MM.1S (cell line): Measurements from ENCODE around the gene MYO1B.

ENCODE experiments used
- DNase-seq: peaks from one replicate; pipeline ENCODE4 v3.0.0-alpha.2; 2015
- H2AFZ ChIP-seq: fragments of 300-600 bp; sonication (generic); 2 replicates; pipeline ENCODE4 v1.6.0; 2016; ENCODE audit warnings: antibody characterized with exemption, low read length
- H3F3A ChIP-seq: fragments of 300-600 bp; sonication (generic); 2 replicates; pipeline ENCODE4 v1.6.1; 2016; ENCODE audit warnings: mild to moderate bottlenecking, antibody characterized with exemption, low read length, moderate library complexity, mixed read lengths; ENCODE audit not compliant: insufficient read depth
- H3K27ac ChIP-seq: fragments of 300-600 bp; sonication (generic); 2 replicates; pipeline ENCODE4 v1.5.1; 2016; ENCODE audit warnings: mild to moderate bottlenecking, low read length
- H3K27me3 ChIP-seq: fragments of 300-600 bp; sonication (generic); replicated peaks from 2 replicates; pipeline ENCODE4 v1.6.0; 2016; ENCODE audit warnings: low read length; ENCODE audit not compliant: insufficient read depth
- H3K36me3 ChIP-seq: fragments of 300-600 bp; sonication (generic); replicated peaks from 2 replicates; pipeline ENCODE4 v1.6.1; 2016; ENCODE audit warnings: mild to moderate bottlenecking, low read length, mixed read lengths; ENCODE audit not compliant: insufficient read depth
- H3K4me1 ChIP-seq: fragments of 300-600 bp; sonication (generic); 2 replicates; pipeline ENCODE4 v1.6.1; 2016; ENCODE audit warnings: low read length, mixed read lengths
- H3K4me2 ChIP-seq: fragments of 300-600 bp; sonication (generic); 2 replicates; pipeline ENCODE4 v1.6.0; 2016; ENCODE audit warnings: low read depth, low read length
- H3K4me3 ChIP-seq: fragments of 300-600 bp; sonication (generic); 2 replicates; pipeline ENCODE4 v1.5.1; 2016; ENCODE audit warnings: low read length, mixed read lengths
- H3K79me2 ChIP-seq: fragments of 300-600 bp; sonication (generic); 2 replicates; pipeline ENCODE4 v1.6.1; 2016; ENCODE audit warnings: mixed run types, low read length, mixed read lengths
- H3K9ac ChIP-seq: fragments of 300-600 bp; sonication (generic); 2 replicates; pipeline ENCODE4 v1.6.1; 2016; ENCODE audit warnings: low read length, mixed read lengths
- H3K9me2 ChIP-seq: fragments of 300-600 bp; sonication (generic); replicated peaks from 2 replicates; pipeline ENCODE4 v1.6.1; 2016; ENCODE audit warnings: mild to moderate bottlenecking, low read length, mixed read lengths; ENCODE audit not compliant: insufficient read depth
- H3K9me3 ChIP-seq: fragments of 300-600 bp; sonication (generic); replicated peaks from 2 replicates; pipeline ENCODE4 v1.6.1; 2016; ENCODE audit warnings: mild to moderate bottlenecking, low read length, mixed read lengths; ENCODE audit not compliant: insufficient read depth
- H4K20me1 ChIP-seq: fragments of 300-600 bp; sonication (generic); 2 replicates; pipeline ENCODE4 v1.6.1; 2016; ENCODE audit warnings: mild to moderate bottlenecking, low read length, moderate library complexity, mixed read lengths; ENCODE audit not compliant: insufficient read depth
- CTCF ChIP-seq: fragments of 300-600 bp; sonication (generic); IDR thresholded peaks from 2 replicates; pipeline ENCODE4 v1.5.1; 2016; ENCODE audit warnings: antibody characterized with exemption, low read length, mixed read lengths
- EZH2 ChIP-seq: fragments of 300-600 bp; sonication (generic); optimal IDR thresholded peaks from 2 replicates; pipeline ENCODE3; 2017; ENCODE audit warnings: low read depth, mild to moderate bottlenecking, antibody characterized with exemption, low read length, mixed read lengths
- EZH2phosphoT487 ChIP-seq: fragments of 300-600 bp; sonication (generic); IDR thresholded peaks from 2 replicates; pipeline ENCODE4 v1.6.1; 2018; ENCODE audit warnings: antibody characterized with exemption, low read length

The MYO1B gene

GRCh38 chr2:191351921-191352320 lies 106.7 kb downstream of the MYO1B start:
- TF ChIP-seq CTCF (no peak), EZH2 (no peak), EZH2phosphoT487 (no peak)
- H3K4me2 ChIP-seq: no peak overlapping the region
- no peak overlapping the region for H3K4me3 ChIP-seq
- H2AFZ ChIP-seq: no peak overlapping the region
- no peaks in the 10 kb centered on the region for H3K79me2 ChIP-seq
- no peak overlapping the region for H3K27ac ChIP-seq
- no peaks in the 10 kb centered on the region for H4K20me1 ChIP-seq
- H3K27me3 ChIP-seq: no peaks in the 10 kb centered on the region
- H3F3A ChIP-seq: no peaks in the 10 kb centered on the region
- DNase-seq: no peak
- H3K4me1 ChIP-seq: no peaks in the 10 kb centered on the region
- no peaks in the 10 kb centered on the region for H3K9me3 ChIP-seq
- no peak overlapping the region for H3K9ac ChIP-seq
- no peaks in the 10 kb centered on the region for H3K9me2 ChIP-seq
- H3K36me3 ChIP-seq: no peaks in the 10 kb centered on the region

GRCh38 chr2:191352536-191352935 lies 107.3 kb downstream of the MYO1B start:
- Histone ChIP-seq H2AFZ (no peak overlapping the region), H3K27me3 (no peaks in the 10 kb centered on the region), H3F3A (no peaks in the 10 kb centered on the region), H3K4me1 (no peaks in the 10 kb centered on the region), H3K9ac (no peak overlapping the region), H3K79me2 (no peaks in the 10 kb centered on the region), H3K9me3 (no peaks in the 10 kb centered on the region), H3K4me2 (no peak overlapping the region), H3K36me3 (no peaks in the 10 kb centered on the region), H3K4me3 (no peak overlapping the region), H3K9me2 (no peaks in the 10 kb centered on the region), H4K20me1 (no peaks in the 10 kb centered on the region), H3K27ac (no peak overlapping the region)
- no peak for TF ChIP-seq EZH2phosphoT487
- no peak for DNase-seq

GRCh38 chr2:191355170-191355758 lies 110.1 kb downstream of the MYO1B start:
- Histone ChIP-seq H3K4me3 (no peak overlapping the region), H3K27ac (no peak overlapping the region), H3K9me2 (no peaks in the 10 kb centered on the region), H3K36me3 (no peaks in the 10 kb centered on the region), H3F3A (no peaks in the 10 kb centered on the region), H3K9me3 (no peaks in the 10 kb centered on the region), H3K9ac (no peak overlapping the region), H3K27me3 (no peaks in the 10 kb centered on the region), H3K4me1 (no peaks in the 10 kb centered on the region), H4K20me1 (no peaks in the 10 kb centered on the region), H3K79me2 (no peaks in the 10 kb centered on the region), H2AFZ (no peak overlapping the region), H3K4me2 (no peak overlapping the region)
- DNase-seq: no peak
- TF ChIP-seq EZH2phosphoT487 (no peak), CTCF (no peak), EZH2 (no peak)

- no peak overlapping the region for H3K4me3 ChIP-seq
- H4K20me1 ChIP-seq: no peaks in the 10 kb centered on the region
- no peaks in the 10 kb centered on the region for H3K9me3 ChIP-seq
- H3F3A ChIP-seq: no peaks in the 10 kb centered on the region
- H3K9me2 ChIP-seq: no peaks in the 10 kb centered on the region
- H3K9ac ChIP-seq: no peak overlapping the region
- DNase-seq: no peak
- TF ChIP-seq EZH2phosphoT487 (no peak), CTCF (no peak), EZH2 (no peak)
- no peaks in the 10 kb centered on the region for H3K36me3 ChIP-seq
- no peak overlapping the region for H3K27ac ChIP-seq
- no peaks in the 10 kb centered on the region for H3K4me1 ChIP-seq
- H3K4me2 ChIP-seq: no peak overlapping the region
- H3K27me3 ChIP-seq: no peaks in the 10 kb centered on the region
- H3K79me2 ChIP-seq: no peaks in the 10 kb centered on the region
- H2AFZ ChIP-seq: no peak overlapping the region
Observed at GRCh38 chr2:191357678-191358077, 112.5 kb downstream of the MYO1B start.
